SK-N-MC (cell line): ENCODE measurements around the gene FBXO31.
"Not testable (repeated sequence)": the region's sequence is repeated elsewhere in the genome, so short reads cannot be mapped to it uniquely, and the experiment has no call there.

ENCODE experiments used
- DNase-seq: peaks from one replicate; pipeline ENCODE4 v3.0.0-alpha.2; 2011; ENCODE audit warnings: low read depth, low spot score
- H3K27ac ChIP-seq: fragments of 200-600 bp; sonication (generic); 2 replicates; pipeline ENCODE4 v1.5.1; 2016; ENCODE audit warnings: mixed run types
- H3K36me3 ChIP-seq: fragments of 200-600 bp; sonication (generic); 2 replicates; pipeline ENCODE4 v1.6.1; 2017; ENCODE audit warnings: antibody characterized with exemption, low read length, mixed read lengths; ENCODE audit not compliant: insufficient read depth
- H3K4me3 ChIP-seq: fragments of 200-600 bp; sonication (generic); 2 replicates; pipeline ENCODE4 v1.5.1; 2016
- H3K9ac ChIP-seq: fragments of 200-600 bp; sonication (generic); 2 replicates; pipeline ENCODE4 v1.8.0; 2017; ENCODE audit warnings: mixed run types, mixed read lengths; ENCODE audit not compliant: insufficient read length
- H3K9me3 ChIP-seq: fragments of 200-600 bp; sonication (generic); 2 replicates; pipeline ENCODE4 v1.6.1; 2017; ENCODE audit warnings: low read depth, mild to moderate bottlenecking, antibody characterized with exemption, low read length, moderate library complexity, mixed read lengths
- EZH2 ChIP-seq: fragments of 200-600 bp; sonication (generic); IDR thresholded peaks from one replicate; pipeline ENCODE4 v1.6.1; 2017; ENCODE audit warnings: antibody characterized with exemption
- FOXP2 ChIP-seq: optimal IDR thresholded peaks from 2 replicates; pipeline ENCODE3; 2011; ENCODE audit warnings: mild to moderate bottlenecking, moderate library complexity; ENCODE audit not compliant: insufficient read depth; ENCODE audit errors: extremely low read length, control extremely low read depth
- POLR2AphosphoS5 ChIP-seq: IDR thresholded peaks from 2 replicates; pipeline ENCODE4 v1.6.1; 2012; ENCODE audit warnings: mild to moderate bottlenecking, low read depth, low read length, borderline replicate concordance

The FBXO31 gene

DNA sequence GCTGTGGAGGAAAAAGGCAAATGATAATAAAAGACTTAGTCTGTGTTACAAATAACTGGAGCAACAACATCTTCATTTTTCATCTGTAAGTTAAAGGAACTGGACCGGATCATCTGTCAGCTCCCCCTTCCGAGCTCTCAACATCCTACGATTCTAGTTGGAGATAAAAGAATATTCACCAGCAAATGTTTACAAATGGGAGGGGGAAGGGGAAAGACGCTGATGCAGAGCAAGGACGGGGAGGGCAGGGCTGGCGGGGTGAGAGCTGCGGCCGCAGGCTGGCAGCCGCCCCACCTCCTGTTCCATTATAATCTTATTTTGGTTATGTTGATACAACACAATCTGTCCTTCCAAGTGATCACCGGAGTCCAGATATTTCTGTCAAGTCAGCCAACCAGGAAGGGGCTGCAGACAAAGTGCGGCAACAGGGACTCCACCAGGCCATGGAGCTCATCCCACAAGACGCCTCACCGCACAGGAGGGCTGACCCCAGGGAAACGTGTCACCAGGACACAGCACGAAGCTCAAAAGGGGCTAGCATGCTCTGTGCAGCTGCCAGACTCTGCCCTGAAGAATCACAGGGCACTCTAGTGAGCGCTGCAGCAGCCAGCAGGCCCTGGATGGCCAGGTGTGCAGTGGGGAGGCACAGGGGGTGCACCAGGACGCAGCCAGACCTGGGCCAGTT, 19.7 kb downstream of the FBXO31 start:
- no peaks in the 10 kb centered on the region for H3K9me3 ChIP-seq
- no peak overlapping the region for H3K27ac ChIP-seq
- no peak overlapping the region for H3K9ac ChIP-seq
- TF ChIP-seq POLR2AphosphoS5 (no peak), FOXP2 (no peak), EZH2 (no peak)
- H3K36me3 ChIP-seq: no peaks in the 10 kb centered on the region
- no peak for DNase-seq
- H3K4me3 ChIP-seq: no peak overlapping the region

DNA sequence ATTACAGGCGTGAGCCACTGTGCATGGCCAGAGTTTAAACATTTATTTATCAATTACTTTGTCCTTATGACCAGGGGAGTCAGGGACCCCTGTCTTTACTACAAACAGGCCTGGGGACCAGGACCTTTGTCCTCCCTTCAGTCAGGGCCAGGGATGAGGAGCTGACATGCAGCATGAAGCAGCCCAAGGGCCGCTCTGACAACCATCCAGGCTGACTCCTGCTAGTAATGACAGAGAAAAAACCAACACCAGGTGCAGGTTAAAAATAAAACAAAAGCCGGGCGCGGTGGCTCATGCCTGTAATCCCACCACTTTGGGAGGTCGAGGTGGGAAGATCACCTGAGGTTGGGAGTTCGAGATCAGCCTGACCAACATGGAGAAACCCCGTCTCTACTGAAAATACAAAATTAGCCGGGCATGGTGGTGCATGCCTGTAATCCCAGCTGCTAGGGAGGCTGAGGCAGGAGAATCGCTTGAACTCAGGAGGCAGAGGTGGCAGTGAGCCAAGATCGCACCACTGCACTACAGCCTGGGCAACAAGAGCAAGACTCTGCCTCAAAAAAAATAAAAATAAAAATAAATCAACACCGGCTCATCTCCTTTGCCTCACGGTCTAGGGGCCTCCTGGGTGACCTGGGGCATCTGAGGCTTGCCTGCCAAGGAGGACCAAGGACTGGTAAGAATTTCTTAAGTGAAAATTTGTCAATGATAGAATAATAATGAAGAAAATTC, 20.6 kb downstream of the FBXO31 start:
- not testable (repeated sequence) for H3K9me3 ChIP-seq, H3K4me3 ChIP-seq, H3K9ac ChIP-seq, DNase-seq, H3K27ac ChIP-seq, H3K36me3 ChIP-seq

DNA sequence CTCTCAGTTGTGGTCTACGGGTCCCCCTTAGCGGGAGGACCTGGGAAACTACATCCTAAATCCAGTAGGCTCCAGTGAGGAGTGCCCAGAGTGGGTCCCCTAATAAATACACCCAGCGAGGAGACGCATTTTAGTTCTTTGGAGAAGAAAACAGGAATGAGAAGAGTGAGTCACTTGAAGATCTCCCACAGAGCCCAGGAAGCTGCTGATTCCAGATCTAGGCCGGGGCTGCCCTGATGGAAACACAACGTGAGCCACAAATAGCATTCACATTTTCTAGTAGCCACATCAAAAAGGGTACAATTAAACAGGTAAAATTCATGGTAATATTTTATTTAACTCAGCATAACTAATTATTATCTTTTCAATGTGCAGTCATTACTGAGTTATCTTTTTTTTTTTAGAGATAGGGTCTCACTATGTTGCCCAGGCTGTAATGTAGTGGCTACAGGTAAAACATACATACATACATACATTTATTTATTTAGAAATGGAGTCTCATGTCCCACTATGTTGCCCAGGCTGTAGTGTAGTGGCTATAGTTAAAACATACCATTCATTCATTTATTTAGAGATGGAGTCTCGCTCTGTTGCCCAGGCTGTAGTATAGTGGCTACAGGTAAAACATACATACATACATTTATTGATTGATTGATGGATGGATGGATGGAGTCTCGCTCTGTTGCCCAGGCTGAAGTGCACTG, 21.5 kb downstream of the FBXO31 start:
- Histone ChIP-seq H3K4me3 (no peak overlapping the region), H3K36me3 (no peaks in the 10 kb centered on the region; the same call in 1 of the 2 replicates), H3K27ac (no peak overlapping the region), H3K9me3 (no peaks in the 10 kb centered on the region), H3K9ac (no peak overlapping the region)
- TF ChIP-seq FOXP2 (no peak), EZH2 (no peak), POLR2AphosphoS5 (no peak)
- DNase-seq: no peak

DNA sequence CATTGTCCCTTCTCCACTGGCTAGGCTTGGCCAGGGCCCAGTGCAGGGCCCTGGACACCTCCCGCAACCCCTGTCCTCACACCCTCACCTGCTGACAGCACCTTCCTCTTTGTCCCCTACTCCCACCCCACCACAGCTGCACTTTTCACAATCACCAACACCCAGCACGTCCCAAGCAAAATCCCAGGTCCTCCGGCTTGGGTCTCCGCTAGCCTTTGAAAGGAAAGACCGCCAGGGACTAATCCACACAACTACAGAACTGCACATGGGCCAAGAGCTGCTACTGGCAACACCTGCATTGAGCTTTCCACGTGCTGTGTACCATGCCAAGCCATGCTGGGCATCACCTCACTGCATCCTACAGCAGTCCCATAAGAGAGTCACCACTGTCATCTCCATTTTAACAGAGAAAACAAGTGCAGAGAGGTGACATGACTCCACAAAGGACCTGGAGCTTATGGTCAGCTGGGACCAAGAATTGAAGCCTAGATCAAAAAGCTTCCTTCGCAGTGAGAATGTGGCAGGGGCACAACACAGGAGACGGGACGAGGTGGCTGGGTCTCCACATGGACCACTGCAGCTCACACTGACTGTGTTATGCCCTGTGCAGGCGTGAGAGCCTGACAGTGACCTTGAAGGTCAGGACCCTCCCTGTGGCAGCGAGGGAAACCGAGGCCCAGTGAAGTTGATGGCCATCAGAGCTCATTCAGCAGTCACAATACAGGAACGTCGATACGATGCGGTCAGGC, 22.5 kb downstream of the FBXO31 start:
- no peak for DNase-seq
- Histone ChIP-seq H3K36me3 (no peaks in the 10 kb centered on the region; the same call in 1 of the 2 replicates), H3K9me3 (no peaks in the 10 kb centered on the region), H3K9ac (no peak overlapping the region), H3K4me3 (no peak overlapping the region), H3K27ac (no peak overlapping the region)
- TF ChIP-seq EZH2 (no peak), FOXP2 (no peak), POLR2AphosphoS5 (no peak)

DNA sequence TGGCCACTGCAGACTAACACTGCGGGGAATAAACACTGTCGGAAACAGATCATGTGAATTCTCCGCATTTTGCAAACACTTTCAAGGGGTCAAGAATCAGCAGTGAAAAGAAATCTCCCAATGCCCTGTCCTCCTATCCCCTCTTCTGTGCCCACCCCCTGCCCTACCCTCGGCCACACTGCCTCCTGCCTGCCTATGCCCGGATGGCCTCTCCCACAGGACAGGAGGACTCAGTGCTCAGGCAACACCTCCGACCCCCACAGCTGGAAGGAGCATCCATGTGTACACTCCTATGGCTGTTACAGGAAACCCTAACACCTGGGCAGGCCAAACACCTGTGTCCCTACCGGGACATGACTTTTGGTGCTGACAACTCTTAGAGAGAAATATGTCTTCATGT, 24.5 kb downstream of the FBXO31 start:
- TF ChIP-seq FOXP2 (no peak), POLR2AphosphoS5 (no peak), EZH2 (no peak)
- no peaks in the 10 kb centered on the region for H3K9me3 ChIP-seq
- H3K27ac ChIP-seq: no peak overlapping the region
- no peak overlapping the region for H3K9ac ChIP-seq
- DNase-seq: no peak
- no peak overlapping the region for H3K4me3 ChIP-seq
- no peaks in the 10 kb centered on the region; the same call in 1 of the 2 replicates for H3K36me3 ChIP-seq

DNA sequence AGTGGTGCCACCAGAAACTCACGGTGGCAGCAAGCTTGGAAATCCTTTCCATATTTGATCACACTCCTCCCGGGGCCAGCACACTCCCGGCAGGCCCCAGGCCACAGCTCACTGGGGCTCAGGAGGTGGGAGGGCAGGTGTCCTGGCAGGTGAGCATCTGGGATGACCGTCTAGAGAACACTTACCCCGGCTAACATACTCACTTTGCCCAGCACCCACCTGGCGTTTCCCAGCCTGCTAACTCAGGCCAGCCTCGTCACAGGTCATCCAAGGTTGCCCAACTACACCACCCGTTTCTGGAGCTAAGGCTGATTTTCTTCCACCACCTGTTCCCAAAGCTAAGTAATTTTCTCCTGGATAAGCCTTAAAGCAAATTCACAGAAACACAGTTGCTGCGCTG, 24.9 kb downstream of the FBXO31 start:
- no peak for DNase-seq
- Histone ChIP-seq H3K9me3 (no peaks in the 10 kb centered on the region), H3K27ac (no peak overlapping the region), H3K9ac (no peak overlapping the region), H3K36me3 (no peaks in the 10 kb centered on the region; the same call in 1 of the 2 replicates), H3K4me3 (no peak overlapping the region)
- TF ChIP-seq FOXP2 (no peak), EZH2 (no peak), POLR2AphosphoS5 (no peak)

DNA sequence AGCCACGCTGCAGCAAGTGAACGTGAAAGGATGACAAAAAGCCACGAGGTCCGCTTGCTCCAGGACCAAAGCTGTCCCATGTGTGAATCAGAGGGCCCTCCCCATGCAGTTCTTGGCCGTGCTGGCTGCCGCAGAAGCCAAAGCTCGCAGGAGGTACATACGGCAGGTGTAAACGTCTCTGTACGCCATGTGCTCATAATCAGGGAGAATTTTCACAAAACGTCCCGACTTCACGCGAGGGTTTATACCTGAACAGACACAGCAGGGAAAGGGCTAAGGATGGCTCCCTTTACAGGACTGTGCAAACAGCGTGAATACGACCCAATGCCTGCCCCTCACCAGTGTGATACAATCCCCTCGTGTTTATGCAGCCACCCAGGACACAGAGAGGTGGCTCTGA, 25.3 kb downstream of the FBXO31 start:
- Histone ChIP-seq H3K36me3 (no peaks in the 10 kb centered on the region; the same call in 1 of the 2 replicates), H3K27ac (no peak overlapping the region), H3K9ac (no peak overlapping the region), H3K4me3 (no peak overlapping the region), H3K9me3 (no peaks in the 10 kb centered on the region)
- no peak for DNase-seq
- no peak for TF ChIP-seq EZH2
- no peak for TF ChIP-seq FOXP2
- no peak for TF ChIP-seq POLR2AphosphoS5

DNA sequence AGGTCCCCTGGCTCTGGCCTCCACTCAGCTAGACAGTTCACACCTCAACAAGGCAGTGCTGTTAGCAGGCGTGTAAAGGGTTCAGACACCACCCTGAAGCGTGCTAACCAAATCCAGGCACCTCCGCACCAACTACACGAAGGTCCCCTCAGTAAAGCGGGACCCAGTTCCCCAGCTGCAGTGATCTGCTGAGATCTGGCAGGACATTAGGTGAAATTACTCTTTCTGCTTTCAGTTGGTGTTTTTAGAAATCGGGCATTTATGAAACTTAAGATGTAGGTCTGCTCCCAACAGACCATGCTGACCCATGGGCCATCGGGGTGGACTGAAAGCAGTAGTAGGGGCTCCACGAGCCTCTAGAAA, 27.1 kb downstream of the FBXO31 start:
- Histone ChIP-seq H3K9me3 (no peaks in the 10 kb centered on the region), H3K27ac (no peak overlapping the region), H3K9ac (no peak overlapping the region), H3K4me3 (no peak overlapping the region), H3K36me3 (no peaks in the 10 kb centered on the region; the same call in 1 of the 2 replicates)
- no peak for DNase-seq
- no peak for TF ChIP-seq EZH2
- no peak for TF ChIP-seq POLR2AphosphoS5
- no peak for TF ChIP-seq FOXP2
